SK-N-MC (cell line): Measurements from ENCODE around the gene TSSK6.

ENCODE experiments used
- EZH2 ChIP-seq: fragments of 200-600 bp; sonication (generic); IDR thresholded peaks from one replicate; pipeline ENCODE4 v1.6.1; 2017; ENCODE audit warnings: antibody characterized with exemption
- FOXP2 ChIP-seq: optimal IDR thresholded peaks from 2 replicates; pipeline ENCODE3; 2011; ENCODE audit warnings: mild to moderate bottlenecking, moderate library complexity; ENCODE audit not compliant: insufficient read depth; ENCODE audit errors: extremely low read length, control extremely low read depth
- POLR2AphosphoS5 ChIP-seq: IDR thresholded peaks from 2 replicates; pipeline ENCODE4 v1.6.1; 2012; ENCODE audit warnings: mild to moderate bottlenecking, low read depth, low read length, borderline replicate concordance

DNA sequence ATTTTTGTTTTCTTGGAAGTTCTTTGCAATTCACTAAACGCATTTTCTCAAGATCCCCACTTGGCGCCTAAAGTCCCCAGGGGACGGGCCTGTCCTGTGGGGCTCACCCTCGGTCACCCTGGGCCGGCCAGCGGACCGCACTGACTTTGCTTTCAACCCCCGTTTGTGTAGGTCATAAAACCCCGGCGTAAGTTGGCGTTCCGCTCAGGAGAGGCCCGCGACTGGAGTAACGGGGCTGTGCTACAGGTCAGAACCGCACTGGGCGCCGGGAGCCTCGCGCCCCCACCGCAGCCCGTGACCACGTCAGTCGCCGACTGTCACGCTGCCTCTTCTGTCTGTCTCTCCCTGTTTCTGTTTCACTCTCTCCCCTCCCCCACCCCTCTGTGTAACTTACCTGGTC is 13.6 kb downstream of the TSSK6 start:
- TF ChIP-seq POLR2AphosphoS5 (no peak), EZH2 (no peak), FOXP2 (no peak)
